ENCODE results near the gene CLIC3. TPM values are rescaled to one million over a fixed set of nuclear protein-coding genes. Genes with fewer than 3 reads are reported as not detected.

Gene CLIC3, protein sequence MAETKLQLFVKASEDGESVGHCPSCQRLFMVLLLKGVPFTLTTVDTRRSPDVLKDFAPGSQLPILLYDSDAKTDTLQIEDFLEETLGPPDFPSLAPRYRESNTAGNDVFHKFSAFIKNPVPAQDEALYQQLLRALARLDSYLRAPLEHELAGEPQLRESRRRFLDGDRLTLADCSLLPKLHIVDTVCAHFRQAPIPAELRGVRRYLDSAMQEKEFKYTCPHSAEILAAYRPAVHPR
- total RNA-seq: 4.0 and 4.8 TPM in 2 replicates

DNA sequence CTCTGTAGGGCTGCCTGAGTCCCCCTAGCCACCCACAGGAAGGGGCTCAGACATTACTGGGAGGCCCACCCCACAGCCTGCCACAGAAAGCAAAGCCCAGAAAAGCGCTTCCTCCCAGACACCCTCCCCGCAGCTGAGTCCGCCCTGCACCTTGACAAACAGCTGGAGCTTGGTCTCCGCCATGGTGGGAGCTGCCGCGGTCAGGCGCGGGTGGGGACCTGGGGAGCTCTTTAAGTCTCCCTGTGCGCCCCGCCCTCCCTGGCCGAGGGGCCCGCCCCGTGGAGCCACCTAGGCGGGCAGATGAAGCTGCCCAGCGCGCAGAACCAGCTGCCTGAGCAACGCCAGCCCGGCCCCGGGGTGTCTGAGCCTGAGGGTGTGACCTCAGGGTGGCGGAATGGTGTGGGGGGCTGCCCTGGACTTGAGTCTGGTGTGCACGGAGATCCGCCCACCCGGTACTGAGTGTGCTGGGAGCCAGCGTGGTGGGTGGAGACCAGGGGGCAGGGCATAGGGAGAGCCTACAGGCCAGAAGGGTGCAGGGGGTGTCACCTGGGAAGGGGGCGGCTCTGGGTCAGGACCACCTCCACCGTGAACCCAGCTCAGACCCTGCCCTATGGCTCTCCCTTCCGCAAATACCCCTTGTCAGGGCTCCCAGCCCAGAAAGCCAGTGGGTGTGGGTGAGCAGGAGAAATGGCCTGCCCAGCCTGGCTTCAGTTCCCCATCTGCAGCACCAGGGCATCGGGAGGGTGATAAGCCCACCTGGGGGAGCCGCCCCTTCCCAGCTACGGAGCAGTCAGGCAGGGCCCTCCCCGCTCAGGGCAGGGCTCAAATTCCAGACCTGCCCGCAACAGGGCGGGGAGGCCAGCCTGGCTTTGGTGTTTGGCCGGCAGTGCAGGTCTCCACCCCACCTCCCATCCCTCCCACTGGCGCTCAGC, at the start of gene CLIC3:
Gene CLIC3 (minus strand): TSS at position 208 of the 932 bp plus-strand sequence. CDS start 25 bp downstream, at position 183.

DNA sequence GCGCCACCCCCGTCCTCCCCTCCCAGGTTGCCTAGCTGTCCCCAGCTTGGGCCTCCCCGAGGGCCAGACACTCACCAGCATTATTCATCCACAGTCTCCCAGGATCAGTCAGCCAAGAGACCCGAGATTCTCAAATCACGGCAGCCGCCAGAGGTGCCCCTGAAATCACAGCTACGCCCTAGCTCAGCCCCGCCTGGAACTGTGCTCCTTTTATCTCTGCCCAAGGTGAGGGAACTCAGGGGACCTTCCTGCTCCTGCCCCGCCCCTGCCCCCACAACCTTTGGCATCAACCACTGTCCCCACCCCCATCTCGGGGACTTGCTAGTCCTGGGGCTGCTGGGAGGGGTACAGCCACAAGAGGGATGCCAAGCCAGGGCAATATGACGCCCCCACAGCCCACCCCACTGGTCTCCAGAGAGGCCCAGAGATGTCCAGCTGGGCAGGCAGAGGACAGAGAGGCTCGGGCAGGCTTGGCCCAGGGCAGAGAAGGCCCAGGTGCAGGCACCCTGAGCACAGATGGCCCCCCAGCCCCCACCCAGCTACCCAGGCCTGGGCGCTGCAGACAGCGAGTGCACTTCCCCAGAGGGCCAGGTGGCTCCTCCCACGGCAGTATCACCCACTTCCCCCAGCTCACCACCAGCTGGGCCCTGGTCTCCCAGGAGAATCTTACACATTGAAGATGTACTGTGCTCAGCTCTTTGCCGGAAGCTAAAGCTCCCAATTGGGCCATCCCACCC, 35.7 kb upstream of the CLIC3 start, which contains the start of gene FUT7:
Gene FUT7 (minus strand): TSS at position 185 of the 737 bp plus-strand sequence. CDS start 97 bp downstream, at position 88.

DNA sequence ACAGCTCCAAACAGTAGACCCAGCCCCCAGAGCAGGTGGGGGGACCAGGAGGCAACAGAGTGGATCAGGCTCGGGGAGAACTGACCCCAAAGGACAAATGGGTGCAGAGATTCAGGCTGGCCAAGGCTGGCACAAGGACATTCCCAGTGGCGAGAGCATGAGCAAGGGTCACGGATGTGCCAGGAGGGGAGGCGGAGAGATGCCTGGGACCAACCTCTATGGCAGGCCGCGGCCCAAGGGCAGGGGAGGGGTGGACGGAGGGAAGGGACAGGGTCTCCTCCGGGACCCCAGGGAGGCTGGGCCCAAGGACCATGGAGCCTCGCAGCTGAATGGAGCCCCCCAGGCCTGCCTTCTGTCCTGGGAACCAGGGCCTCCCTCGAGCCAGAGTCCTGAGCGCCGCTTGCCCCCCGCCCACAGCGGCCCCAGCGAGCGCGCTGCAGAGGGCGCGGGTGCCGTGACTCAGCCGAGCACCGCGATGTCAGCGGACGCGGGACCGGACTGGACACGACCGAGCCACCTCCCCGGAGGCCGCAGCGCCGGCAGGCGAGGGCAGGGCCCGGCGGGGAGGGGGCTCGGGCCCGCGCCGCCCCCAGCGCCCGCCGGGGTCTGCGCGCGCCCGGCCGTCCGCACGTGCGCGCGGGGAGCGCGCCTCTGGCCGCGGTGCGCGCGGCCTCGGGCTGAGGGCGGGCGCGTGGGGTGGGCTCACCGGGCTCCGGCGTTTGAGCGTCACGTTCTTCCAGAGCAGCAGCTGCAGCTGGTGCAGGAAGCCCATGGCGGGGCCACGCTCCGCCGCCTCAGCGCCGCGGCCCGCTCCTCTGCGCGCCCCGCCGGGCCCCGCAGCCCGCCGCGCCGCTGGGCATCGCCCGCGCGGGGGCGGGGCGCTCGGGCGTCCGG, 31.2 kb upstream of the CLIC3 start, which contains the start of gene ABCA2:
Gene ABCA2 (minus strand): TSS at position 869 of the 894 bp plus-strand sequence. CDS start 97 bp downstream, at position 772.

DNA sequence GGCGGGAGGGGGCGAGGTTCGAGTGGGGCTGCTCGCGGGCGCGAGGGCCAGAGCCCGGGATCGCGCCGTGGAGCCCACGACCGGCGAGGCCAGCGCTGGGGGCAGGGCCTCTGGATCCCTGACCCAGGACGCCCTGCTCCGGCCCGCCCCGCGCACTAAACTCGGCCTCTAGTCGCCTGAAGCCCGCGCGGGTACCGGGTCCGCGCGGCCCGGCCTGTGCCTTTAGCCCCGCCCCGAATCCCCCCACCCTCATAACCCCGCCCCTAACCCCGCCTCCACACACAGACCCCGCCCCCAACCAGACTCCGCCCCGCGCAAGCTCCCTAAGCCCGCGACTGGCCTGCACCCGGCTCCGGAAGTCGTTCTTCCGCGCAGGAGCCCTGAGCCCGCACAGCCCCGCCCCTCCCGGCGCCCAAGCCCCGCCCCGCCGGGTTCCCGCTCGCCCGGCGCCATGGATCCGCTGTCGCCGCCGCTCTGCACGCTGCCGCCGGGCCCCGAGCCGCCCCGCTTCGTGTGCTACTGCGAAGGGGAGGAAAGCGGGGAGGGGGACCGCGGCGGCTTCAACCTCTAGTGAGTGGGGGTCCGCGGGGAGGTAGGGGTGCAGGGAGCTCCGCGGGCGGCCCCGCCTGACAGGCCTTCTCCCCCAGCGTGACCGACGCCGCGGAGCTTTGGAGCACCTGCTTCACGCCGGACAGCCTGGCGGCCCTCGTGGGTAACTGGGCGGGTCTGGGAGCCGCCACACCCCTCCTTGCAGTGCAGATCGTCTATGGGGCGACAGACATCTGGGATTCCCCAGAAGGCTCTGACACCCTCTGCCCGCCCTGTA, 4.2 kb downstream of the CLIC3 start, which contains the start of gene PAXX:
Gene PAXX (plus strand): TSS at position 430 of the 826 bp plus-strand sequence. CDS start 22 bp downstream, at position 452.

DNA sequence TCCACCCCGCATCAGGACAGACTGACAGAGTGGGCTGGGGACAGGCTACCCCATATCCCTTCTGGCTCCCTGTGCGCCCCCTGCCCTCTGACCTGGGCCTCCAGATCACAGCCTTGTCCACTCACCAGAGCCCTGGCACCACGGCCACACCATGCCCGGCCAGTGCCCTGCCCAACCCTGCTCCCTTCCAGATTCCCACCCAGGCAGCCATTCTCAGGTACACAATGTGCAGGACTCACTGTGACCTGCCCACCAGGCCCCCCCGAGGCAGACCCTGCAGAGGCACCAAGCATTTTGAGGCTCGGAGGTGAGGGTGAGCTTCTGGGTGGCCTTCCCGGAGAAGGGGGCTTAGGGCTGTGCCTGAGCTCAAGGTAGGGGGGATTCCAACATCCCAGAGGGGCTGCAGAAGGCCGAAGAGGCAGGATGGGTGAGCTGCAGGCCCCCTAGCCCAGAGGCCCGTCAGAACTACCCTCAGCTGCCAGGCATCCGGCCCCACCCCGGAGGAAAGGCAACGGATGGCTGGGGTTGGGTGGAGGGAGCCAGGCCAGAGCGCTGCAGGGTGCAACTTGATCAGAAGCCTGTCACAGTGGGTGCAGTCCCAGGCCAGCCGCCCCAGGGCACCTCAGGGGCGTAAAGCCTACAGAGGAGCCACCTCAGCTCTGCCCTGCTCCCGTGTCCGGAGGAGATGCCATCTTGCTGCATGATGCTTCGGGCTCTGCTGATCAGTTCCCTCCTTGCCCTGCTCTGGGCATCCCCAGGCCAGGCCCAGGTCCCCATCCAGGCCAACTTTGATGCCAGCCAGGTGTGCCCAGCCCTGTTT, 13.9 kb downstream of the CLIC3 start, which contains the start of gene LCNL1:
Gene LCNL1 (plus strand): TSS at position 762 of the 820 bp plus-strand sequence. CDS start 594 bp downstream, outside the sequence.

DNA sequence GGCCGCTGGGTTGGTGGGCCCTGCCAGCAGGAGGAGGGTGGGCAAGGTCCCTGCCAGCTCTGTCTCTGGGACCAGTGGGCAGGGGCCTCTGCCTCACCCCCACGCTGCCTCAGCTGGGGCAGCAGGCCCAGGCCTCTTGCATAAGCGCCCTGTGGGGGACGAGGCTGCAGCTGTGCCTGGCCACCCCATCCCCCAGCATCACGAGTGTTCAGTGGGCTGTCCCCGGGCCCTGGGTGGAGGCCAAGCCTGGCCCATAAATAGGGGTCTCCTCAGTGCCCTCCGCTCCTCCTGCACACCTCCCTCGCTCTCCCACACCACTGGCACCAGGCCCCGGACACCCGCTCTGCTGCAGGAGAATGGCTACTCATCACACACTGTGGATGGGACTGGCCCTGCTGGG, 19.1 kb downstream of the CLIC3 start, which contains the start of gene PTGDS:
Gene PTGDS (plus strand): TSS at position 282 of the 400 bp plus-strand sequence. CDS start 75 bp downstream, at position 357.

DNA sequence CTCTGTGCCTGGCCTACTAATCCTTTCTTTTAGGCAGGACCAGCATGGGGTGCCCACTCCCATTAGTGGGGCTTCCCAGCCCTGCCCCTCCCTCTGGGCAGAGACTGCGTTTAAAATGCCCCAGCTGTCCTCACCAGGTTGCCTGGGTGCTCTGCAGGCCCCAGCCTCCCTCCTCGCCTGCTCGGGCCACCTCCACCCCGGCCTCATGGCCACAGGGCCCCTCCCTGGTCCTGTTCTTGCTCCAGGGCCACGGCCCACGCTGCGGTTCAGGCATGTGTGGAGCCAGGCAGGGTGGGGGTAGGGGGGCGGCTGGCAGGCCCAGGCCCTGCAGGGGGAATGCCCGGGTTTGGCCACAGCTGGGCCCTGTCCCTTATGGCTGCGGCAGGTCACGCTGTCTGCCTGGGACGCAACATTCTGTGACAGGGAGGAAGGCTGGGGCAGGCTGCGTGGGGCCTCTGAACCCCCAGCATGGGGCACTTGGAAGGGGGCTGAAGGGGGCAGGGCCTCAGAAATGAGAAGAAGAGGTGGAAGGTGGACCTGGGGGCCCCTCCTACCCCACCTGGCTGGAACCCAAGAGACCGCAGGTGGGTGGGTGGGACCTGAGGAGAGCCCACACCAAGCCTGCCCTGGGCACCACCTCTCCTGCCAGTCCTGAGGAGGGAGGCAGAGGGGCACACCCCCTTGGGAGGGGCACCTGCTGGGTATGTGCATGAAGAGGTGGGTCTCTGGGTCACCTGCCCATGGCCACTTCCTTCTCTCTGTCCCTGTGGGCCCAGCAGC, 44.6 kb downstream of the CLIC3 start, which contains the start of gene LCN12:
Gene LCN12 (plus strand): TSS at position 733 of the 780 bp plus-strand sequence. CDS start 55 bp downstream, outside the sequence.

Other genes starting within 250 kb of the CLIC3 start
- gene LCN6, start 248.0 kb downstream of the CLIC3 start, total RNA-seq: not detected in 2 replicates
- not detected in 2 replicates for gene LCN8, start 238.3 kb downstream of the CLIC3 start, total RNA-seq
- gene LCN15, start 232.1 kb downstream of the CLIC3 start, total RNA-seq: under 0.01 TPM in 1 of 2 replicates, not detected in the other
- 145 and 153 TPM in 2 replicates for gene TMEM141, start 205.2 kb downstream of the CLIC3 start, total RNA-seq
- 0.43 TPM in 1 of 2 replicates, not detected in the other for gene CCDC183, start 200.2 kb downstream of the CLIC3 start, total RNA-seq
- gene RABL6, start 188.6 kb downstream of the CLIC3 start, total RNA-seq: 46.5 and 65.9 TPM in 2 replicates
- 1.1 and 1.7 TPM in 2 replicates for gene AJM1, start 154.1 kb downstream of the CLIC3 start, total RNA-seq
- gene PHPT1, start 147.2 kb downstream of the CLIC3 start, total RNA-seq: 64.6 and 90.8 TPM in 2 replicates
- 1.1 and 1.9 TPM in 2 replicates for gene MAMDC4, start 144.2 kb downstream of the CLIC3 start, total RNA-seq
- 188 and 239 TPM in 2 replicates for gene EDF1, start 130.3 kb downstream of the CLIC3 start, total RNA-seq
- 10.4 and 14.5 TPM in 2 replicates for gene TRAF2, start 110.1 kb downstream of the CLIC3 start, total RNA-seq
- gene FBXW5, start 51.8 kb downstream of the CLIC3 start, total RNA-seq: 168 and 235 TPM in 2 replicates
- not detected in 2 replicates for gene C8G, start 51.3 kb downstream of the CLIC3 start, total RNA-seq
- gene LCN12, start 44.3 kb downstream of the CLIC3 start, total RNA-seq: 1.2 TPM in 1 of 2 replicates, not detected in the other
- gene PTGDS, start 19.1 kb downstream of the CLIC3 start, total RNA-seq: not detected in 2 replicates
- gene LCNL1, start 13.6 kb downstream of the CLIC3 start, total RNA-seq: not detected in 2 replicates
- gene PAXX, start 4.1 kb downstream of the CLIC3 start, total RNA-seq: 16.4 and 21.4 TPM in 2 replicates
- 9.8 and 13.0 TPM in 2 replicates for gene ABCA2, start 31.7 kb upstream of the CLIC3 start, total RNA-seq
- gene FUT7, start 35.5 kb upstream of the CLIC3 start, total RNA-seq: not detected in 2 replicates
- 8.3 and 9.4 TPM in 2 replicates for gene NPDC1, start 49.6 kb upstream of the CLIC3 start, total RNA-seq
- gene ENTPD2, start 57.5 kb upstream of the CLIC3 start, total RNA-seq: 0.21 and 1.7 TPM in 2 replicates
- gene SAPCD2, start 74.0 kb upstream of the CLIC3 start, total RNA-seq: 1.1 and 4.1 TPM in 2 replicates
- gene UAP1L1, start 80.9 kb upstream of the CLIC3 start, total RNA-seq: 1.7 and 13.3 TPM in 2 replicates
- gene MAN1B1, start 90.4 kb upstream of the CLIC3 start, total RNA-seq: 69.9 and 71.4 TPM in 2 replicates
- gene DPP7, start 118.2 kb upstream of the CLIC3 start, total RNA-seq: 76.1 and 80.4 TPM in 2 replicates
- gene GRIN1, start 142.6 kb upstream of the CLIC3 start, total RNA-seq: 0.21 and 0.48 TPM in 2 replicates
- 0.24 TPM in 1 of 2 replicates, not detected in the other for gene LRRC26, start 173.5 kb upstream of the CLIC3 start, total RNA-seq
- not detected in 2 replicates for gene TMEM210, start 175.5 kb upstream of the CLIC3 start, total RNA-seq
- 8.5 and 9.6 TPM in 2 replicates for gene ANAPC2, start 192.0 kb upstream of the CLIC3 start, total RNA-seq
- gene SSNA1, start 192.1 kb upstream of the CLIC3 start, total RNA-seq: 76.3 and 93.3 TPM in 2 replicates
- gene TPRN, start 204.2 kb upstream of the CLIC3 start, total RNA-seq: 4.1 and 6.4 TPM in 2 replicates
- gene TMEM203, start 209.1 kb upstream of the CLIC3 start, total RNA-seq: 34.0 and 66.9 TPM in 2 replicates
- 2.7 and 6.2 TPM in 2 replicates for gene NDOR1, start 209.1 kb upstream of the CLIC3 start, total RNA-seq
- 0.24 and 0.64 TPM in 2 replicates for gene RNF208, start 225.7 kb upstream of the CLIC3 start, total RNA-seq
- 0.72 and 6.0 TPM in 2 replicates for gene CYSRT1, start 228.6 kb upstream of the CLIC3 start, total RNA-seq
- gene RNF224, start 230.9 kb upstream of the CLIC3 start, total RNA-seq: under 0.01 and 0.21 TPM in 2 replicates
- gene SLC34A3, start 234.3 kb upstream of the CLIC3 start, total RNA-seq: not detected in 2 replicates
- 94.4 and 132 TPM in 2 replicates for gene TUBB4B, start 244.7 kb upstream of the CLIC3 start, total RNA-seq